Endometrial microvascular endothelial cells (primary cell): ENCODE measurements around the gene KRT13. TPM values are rescaled to one million over a fixed set of nuclear protein-coding genes. Genes with fewer than 3 reads are reported as not detected.

Experiments
- in situ Hi-C: cut with HindIII; loops from 2 replicates; pipeline ENCODE4 v1.10.0; 2017; ENCODE audit warnings: low sequenced_read_pairs, low pct_unique_long_range_greater_than_20kb; ENCODE audit errors: inconsistent ontology term
- total RNA-seq: library from RNA; depleted of rRNA; stranded (reverse); fragments of >200 nt; gene quantifications from one replicate; pipeline ENCODE4 v1.2.3, GENCODE V29; 2015; ENCODE audit errors: inconsistent ontology term

KRT13 gene
- total RNA-seq, 1 donor from 2014 or later = not detected

- in situ Hi-C loops = loop anchor here (10.0 kb wide), 1 partner anchor 95 kb away; no protein-coding TSS in a partner anchor
Measured at GRCh38 chr17:41539979-41540701, 34.7 kb upstream of the KRT13 start.

GRCh38 chr17:41539071-41539492 lies 33.7 kb upstream of the KRT13 start:
- in situ Hi-C loops = no loop called here

- in situ Hi-C loops = no loop called here
Measured at GRCh38 chr17:41538565-41538991, 33.2 kb upstream of the KRT13 start.

- in situ Hi-C loops = no loop called here
Measured at GRCh38 chr17:41537990-41538389, 32.6 kb upstream of the KRT13 start.

- in situ Hi-C loops = no loop called here
Measured at GRCh38 chr17:41537614-41537954, 32.2 kb upstream of the KRT13 start.

GRCh38 chr17:41536741-41537613 lies 31.6 kb upstream of the KRT13 start:
- in situ Hi-C loops = no loop called here

- in situ Hi-C loops = no loop called here
Measured at GRCh38 chr17:41535764-41536481, 30.5 kb upstream of the KRT13 start.

- in situ Hi-C loops = no loop called here
Measured at GRCh38 chr17:41534899-41535546, 29.6 kb upstream of the KRT13 start.

- in situ Hi-C loops = no loop called here
Measured at GRCh38 chr17:41533613-41534012, 28.2 kb upstream of the KRT13 start.

- in situ Hi-C loops = no loop called here
Measured at GRCh38 chr17:41532947-41533570, 27.6 kb upstream of the KRT13 start.

GRCh38 chr17:41531993-41532392 lies 26.6 kb upstream of the KRT13 start:
- in situ Hi-C loops = no loop called here

GRCh38 chr17:41530062-41531048 lies 24.9 kb upstream of the KRT13 start:
- in situ Hi-C loops = no loop called here

- in situ Hi-C loops = no loop called here
Measured at GRCh38 chr17:41529491-41529915, 24.1 kb upstream of the KRT13 start.

- in situ Hi-C loops = no loop called here
Measured at GRCh38 chr17:41528959-41529353, 23.5 kb upstream of the KRT13 start.

GRCh38 chr17:41527063-41528023 lies 21.9 kb upstream of the KRT13 start:
- in situ Hi-C loops = no loop called here

- in situ Hi-C loops = no loop called here
Measured at GRCh38 chr17:41524261-41524660, 18.8 kb upstream of the KRT13 start.
